SU-DHL-6 (cell line): ENCODE results near the gene COL18A1.

Experiments used
- H2AFZ ChIP-seq: fragments of 200-600 bp; sonication (generic); 2 replicates; pipeline ENCODE4 v1.6.1; 2014; ENCODE audit warnings: low read depth, mild to moderate bottlenecking, moderate library complexity, mixed read lengths, antibody characterized with exemption, low read length; ENCODE audit not compliant: severe bottlenecking
- H3F3A ChIP-seq: fragments of 200-600 bp; shearing (Covaris generic); 2 replicates; pipeline ENCODE4 v1.6.0; 2016; ENCODE audit warnings: antibody characterized with exemption, mild to moderate bottlenecking; ENCODE audit not compliant: insufficient read depth
- H3K27ac ChIP-seq: fragments of 200-600 bp; sonication (generic); 2 replicates; pipeline ENCODE4 v1.5.1; 2016; ENCODE audit warnings: low read depth, mild to moderate bottlenecking, low read length, moderate library complexity, mixed read lengths
- H3K27me3 ChIP-seq: fragments of 200-600 bp; sonication (generic), shearing (Covaris generic); 2 replicates; pipeline ENCODE4 v1.6.0; 2014; ENCODE audit warnings: mild to moderate bottlenecking, low read length
- H3K36me3 ChIP-seq: fragments of 200-600 bp; sonication (generic); 2 replicates; pipeline ENCODE4 v1.6.1; 2014; ENCODE audit warnings: mild to moderate bottlenecking, low read length, mixed read lengths
- H3K4me2 ChIP-seq: fragments of 300-600, 200-600 bp; shearing (Covaris generic), sonication (generic); 2 replicates; pipeline ENCODE4 v1.6.0; 2014; ENCODE audit warnings: low read length, low read depth, mild to moderate bottlenecking; ENCODE audit not compliant: poor library complexity, severe bottlenecking
- H3K4me3 ChIP-seq: fragments of 200-600 bp; sonication (generic); 2 replicates; pipeline ENCODE4 v1.5.1; 2014; ENCODE audit warnings: antibody characterized with exemption, low read length, mild to moderate bottlenecking, mixed read lengths; ENCODE audit not compliant: insufficient read depth, poor library complexity, severe bottlenecking
- H3K79me2 ChIP-seq: fragments of 200-600 bp; sonication (generic); 2 replicates; pipeline ENCODE4 v1.6.1; 2014; ENCODE audit warnings: mild to moderate bottlenecking, low read length, moderate library complexity; ENCODE audit not compliant: insufficient read depth
- H3K9ac ChIP-seq: fragments of 200-600 bp; sonication (generic); 2 replicates; pipeline ENCODE4 v1.7.0; 2014; ENCODE audit warnings: mild to moderate bottlenecking, low read length
- H3K9me2 ChIP-seq: fragments of 200-600 bp; sonication (generic); replicated peaks from 2 replicates; pipeline ENCODE4 v1.6.1; 2014; ENCODE audit warnings: low read length; ENCODE audit not compliant: insufficient read depth
- H3K9me3 ChIP-seq: fragments of 200-600 bp; sonication (generic); 2 replicates; pipeline ENCODE4 v1.6.1; 2014; ENCODE audit warnings: low read length, mixed read lengths; ENCODE audit not compliant: insufficient read depth
- H4K20me1 ChIP-seq: fragments of 200-600 bp; sonication (generic); 2 replicates; pipeline ENCODE4 v1.6.1; 2014; ENCODE audit warnings: low read depth, mild to moderate bottlenecking, antibody characterized with exemption, low read length, moderate library complexity, mixed read lengths
- CTCF ChIP-seq: fragments of 200-600 bp; sonication (generic); IDR thresholded peaks from one replicate; pipeline ENCODE4 v1.5.1; 2017; ENCODE audit warnings: antibody characterized with exemption, mild to moderate bottlenecking, low read length, moderate library complexity; ENCODE audit not compliant: insufficient read depth, poor library complexity, severe bottlenecking
- EZH2phosphoT487 ChIP-seq: fragments of 200-600 bp; sonication (generic), shearing (Covaris generic); conservative IDR thresholded peaks from 2 replicates; pipeline ENCODE4 v1.6.1; 2018; ENCODE audit warnings: mild to moderate bottlenecking, antibody characterized with exemption, low read length, moderate library complexity, mixed read lengths

COL18A1 gene

GRCh38 chr21:45519182-45519581 is 114.2 kb downstream of the COL18A1 start:
- Histone ChIP-seq H4K20me1 (no peaks in the 10 kb centered on the region), H3K4me3 (no peak overlapping the region), H3K9me3 (no peaks in the 10 kb centered on the region), H3K27ac (no peak overlapping the region), H3K9ac (no peak overlapping the region), H3K27me3 (no peaks in the 10 kb centered on the region), H3K4me2 (no peak overlapping the region), H2AFZ (no peak overlapping the region), H3F3A (no peaks in the 10 kb centered on the region), H3K79me2 (peaks cover 14% of the 10 kb centered on the region; the same call in 1 of the 2 replicates), H3K36me3 (peaks cover 40% of the 10 kb centered on the region), H3K9me2 (no peaks in the 10 kb centered on the region)
- TF ChIP-seq CTCF (no peak), EZH2phosphoT487 (no peak)

- Histone ChIP-seq H3K4me3 (no peak overlapping the region), H3K9me3 (no peaks in the 10 kb centered on the region), H3K4me2 (no peak overlapping the region), H2AFZ (no peak overlapping the region), H3K79me2 (peaks cover 14% of the 10 kb centered on the region; the same call in 1 of the 2 replicates), H3K36me3 (peaks cover 40% of the 10 kb centered on the region), H3K9me2 (no peaks in the 10 kb centered on the region), H3K27ac (no peak overlapping the region), H3K9ac (no peak overlapping the region), H4K20me1 (no peaks in the 10 kb centered on the region), H3K27me3 (no peaks in the 10 kb centered on the region), H3F3A (no peaks in the 10 kb centered on the region)
- TF ChIP-seq CTCF: no peak
- TF ChIP-seq EZH2phosphoT487: no peak
Measured at GRCh38 chr21:45521241-45521640, 116.3 kb downstream of the COL18A1 start.

- Histone ChIP-seq H3K4me2 (no peak overlapping the region), H2AFZ (no peak overlapping the region), H4K20me1 (no peaks in the 10 kb centered on the region), H3K27me3 (no peaks in the 10 kb centered on the region), H3K9me2 (no peaks in the 10 kb centered on the region), H3F3A (no peaks in the 10 kb centered on the region), H3K4me3 (no peak overlapping the region), H3K9ac (no peak overlapping the region), H3K36me3 (peaks cover 40% of the 10 kb centered on the region), H3K79me2 (peaks cover 14% of the 10 kb centered on the region; the same call in 1 of the 2 replicates), H3K27ac (no peak overlapping the region), H3K9me3 (no peaks in the 10 kb centered on the region)
- TF ChIP-seq EZH2phosphoT487: no peak
- TF ChIP-seq CTCF: no peak
Measured at GRCh38 chr21:45522381-45522780, 117.4 kb downstream of the COL18A1 start.

- Histone ChIP-seq H3K9me3 (no peaks in the 10 kb centered on the region), H3K9ac (no peak overlapping the region), H3K4me3 (no peak overlapping the region), H4K20me1 (no peaks in the 10 kb centered on the region), H2AFZ (no peak overlapping the region), H3K27ac (no peak overlapping the region), H3K36me3 (peaks cover 38% of the 10 kb centered on the region), H3K9me2 (no peaks in the 10 kb centered on the region), H3K4me2 (no peak overlapping the region), H3K27me3 (no peaks in the 10 kb centered on the region), H3F3A (no peaks in the 10 kb centered on the region), H3K79me2 (peaks cover 14% of the 10 kb centered on the region; the same call in 1 of the 2 replicates)
- TF ChIP-seq EZH2phosphoT487: no peak
- no peak for TF ChIP-seq CTCF
Measured at GRCh38 chr21:45522986-45523385, 118.0 kb downstream of the COL18A1 start.
